K562 (cell line): Measurements from ENCODE around the gene RSRP1.

Experiments
- FOSL1 ChIP-seq: fragments of 200-800 bp; sonication (Bioruptor generic); conservative IDR thresholded peaks from 2 replicates; pipeline ENCODE4 v1.6.1; 2016; ENCODE audit warnings: missing genetic modification characterization, missing compliant biosample characterization
- POLR2A ChIP-seq: fragments of 450-650 bp; conservative IDR thresholded peaks from 2 replicates; pipeline ENCODE4 v1.6.1; 2016

- TF ChIP-seq FOSL1 (tag) (no peak), POLR2A (no peak)
These were observed 42.3 kb downstream of the RSRP1 start for GRCh38 chr1:25204797-25205480.
